ENCODE results near the gene FBXO11. TPM values are rescaled to one million over a fixed set of nuclear protein-coding genes. Genes with fewer than 3 reads are reported as not detected.

FBXO11 gene
- total and polyA plus RNA-seq, 4 donors = 17.5 to 80.4 (median 51.5) TPM

DNA sequence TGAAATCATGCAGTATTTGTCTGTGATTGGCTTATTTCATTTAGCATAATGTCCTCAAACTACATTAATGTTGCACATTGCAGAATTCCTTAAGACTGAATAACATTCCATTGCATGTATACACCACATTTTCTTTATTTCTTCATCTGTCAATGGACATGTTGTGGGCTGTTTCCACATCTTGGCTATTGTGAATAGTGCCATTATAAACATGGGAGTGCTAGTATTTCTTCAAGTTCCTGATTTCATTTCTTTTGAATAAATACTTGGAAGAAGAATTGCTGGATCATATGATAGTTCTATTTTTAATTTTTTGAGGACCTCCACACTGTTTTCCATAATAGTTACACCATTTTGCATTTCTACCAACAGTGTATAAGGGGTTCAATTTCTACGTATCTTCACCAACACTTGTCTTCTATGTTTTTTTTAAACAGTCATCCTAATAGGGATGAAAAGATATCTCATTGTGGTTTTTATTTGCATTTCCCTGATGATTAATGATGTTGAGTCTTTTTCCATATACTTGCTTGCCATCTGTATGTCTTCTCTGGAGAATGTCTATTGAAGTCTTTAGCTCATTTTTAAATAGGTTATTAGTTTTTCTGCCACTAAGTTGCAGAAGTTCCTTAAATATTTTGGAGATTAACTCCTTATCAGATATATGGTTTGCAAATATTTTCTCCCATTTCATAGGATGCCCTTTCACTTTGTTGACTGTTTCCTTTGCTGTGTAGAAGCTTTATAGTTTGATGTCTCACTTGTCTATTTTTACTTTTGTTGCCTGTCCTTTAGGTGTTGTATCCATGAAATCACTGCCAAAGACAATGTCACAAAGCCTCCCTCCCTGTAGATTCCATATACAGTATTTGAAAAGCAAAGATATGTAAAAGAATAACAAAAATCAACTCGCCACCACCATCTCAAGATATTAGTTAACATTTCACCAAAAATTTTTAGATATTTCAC lies 14.6 kb downstream of the FBXO11 start:
- no peaks in the 10 kb centered on the region for H3K9me3 ChIP-seq (ENCODE audit: control insufficient read depth, low read length)
- 87 to 94% methylated on average over 2 of the region's 2 CpGs for WGBS, 2 donors
- no peak for ATAC-seq (ENCODE audit: low FRiP score)
- H3K27me3 ChIP-seq (ENCODE audit: control insufficient read depth in 1 of 2, insufficient read depth in 2 of 2, low read length in 1 of 2) = no peaks in the 10 kb centered on the region
- peaks cover 0 to 3% of the 10 kb centered on the region in 2 donors for H3K4me1 ChIP-seq (ENCODE audit: control insufficient read depth in 1 of 2, insufficient read depth in 2 of 2, low read length in 2 of 2)
- intact Hi-C loops (cut with DNase I) = no loop called here
- no peak overlapping the region for H3K4me3 ChIP-seq (ENCODE audit: low read length in 2 of 2)
- H3K36me3 ChIP-seq (ENCODE audit: control insufficient read depth in 1 of 2, insufficient read depth in 2 of 2, low read length in 1 of 2) = no peaks in the 10 kb centered on the region
- no peak overlapping the region for H3K27ac ChIP-seq (ENCODE audit: low read depth in 1 of 2, low read length in 2 of 2)
- no peak for DNase-seq

GRCh38 chr2:47890711-47891368 lies 15.5 kb downstream of the FBXO11 start:
- 93 to 97% methylated on average over 10 of the region's 10 CpGs for WGBS, 2 donors
- peaks cover 0 to 3% of the 10 kb centered on the region in 2 donors for H3K4me1 ChIP-seq (ENCODE audit: control insufficient read depth in 1 of 2, insufficient read depth in 2 of 2, low read length in 2 of 2)
- H3K4me3 ChIP-seq (ENCODE audit: low read length in 2 of 2) = no peak overlapping the region
- no peak for DNase-seq
- H3K27me3 ChIP-seq (ENCODE audit: control insufficient read depth in 1 of 2, insufficient read depth in 2 of 2, low read length in 1 of 2) = no peaks in the 10 kb centered on the region
- H3K27ac ChIP-seq (ENCODE audit: low read depth in 1 of 2, low read length in 2 of 2) = no peak overlapping the region
- no peak for ATAC-seq (ENCODE audit: low FRiP score)
- no peaks in the 10 kb centered on the region for H3K9me3 ChIP-seq (ENCODE audit: control insufficient read depth, low read length)
- H3K36me3 ChIP-seq (ENCODE audit: control insufficient read depth in 1 of 2, insufficient read depth in 2 of 2, low read length in 1 of 2) = no peaks in the 10 kb centered on the region
- intact Hi-C loops (cut with DNase I) = no loop called here

DNA sequence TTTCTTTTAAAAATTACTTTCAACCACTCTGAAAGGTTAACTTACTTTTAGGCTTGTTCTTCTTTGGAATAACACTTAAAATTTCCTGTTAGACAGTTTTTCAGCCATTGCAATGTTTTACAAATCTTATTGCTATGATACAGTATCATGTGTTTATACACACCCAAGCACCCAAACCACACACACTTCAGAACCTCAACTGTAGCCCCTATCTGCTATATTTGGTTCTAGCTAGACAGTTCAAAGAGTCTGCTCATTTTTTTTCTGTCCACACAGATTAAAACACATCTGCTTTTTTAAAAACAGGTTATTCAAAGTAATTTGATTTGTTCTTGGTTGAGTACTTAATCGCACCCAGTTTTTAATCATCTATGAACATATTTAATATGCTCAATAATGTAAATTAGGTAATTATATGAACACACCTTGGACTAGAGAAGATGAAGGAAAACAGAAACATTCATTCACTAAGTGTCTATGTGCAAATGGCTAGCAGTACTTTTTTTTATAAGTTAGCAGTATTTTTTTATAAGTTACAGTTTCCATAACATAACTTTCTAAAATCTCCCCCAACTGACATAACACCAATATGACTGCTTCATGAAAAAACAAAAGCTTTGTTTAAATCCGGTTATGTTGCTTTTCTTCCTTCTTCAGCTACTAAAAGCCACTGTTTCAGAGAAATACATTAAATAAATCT lies 17.6 kb downstream of the FBXO11 start:
- Histone ChIP-seq H3K4me1 (ENCODE audit: control insufficient read depth in 1 of 2, insufficient read depth in 2 of 2, low read length in 2 of 2) (peaks cover 0 to 3% of the 10 kb centered on the region in 2 donors), H3K27me3 (ENCODE audit: control insufficient read depth in 1 of 2, insufficient read depth in 2 of 2, low read length in 1 of 2) (no peaks in the 10 kb centered on the region), H3K4me3 (ENCODE audit: low read length in 2 of 2) (no peak overlapping the region), H3K9me3 (ENCODE audit: control insufficient read depth, low read length) (no peaks in the 10 kb centered on the region), H3K27ac (ENCODE audit: low read depth in 1 of 2, low read length in 2 of 2) (no peak overlapping the region), H3K36me3 (ENCODE audit: control insufficient read depth in 1 of 2, insufficient read depth in 2 of 2, low read length in 1 of 2) (no peaks in the 10 kb centered on the region)
- intact Hi-C loops (cut with DNase I) = no loop called here
- DNase-seq (no peak), ATAC-seq (ENCODE audit: low FRiP score) (no peak)
- WGBS, 2 donors = 66% methylated on average over 2 of the region's 2 CpGs

GRCh38 chr2:47876912-47877311 lies 29.4 kb downstream of the FBXO11 start:
- WGBS, 2 donors = 100% methylated on average over 1 of the region's 1 CpG
- Histone ChIP-seq H3K4me3 (ENCODE audit: low read length in 2 of 2) (no peak overlapping the region), H3K27ac (ENCODE audit: low read depth in 1 of 2, low read length in 2 of 2) (no peak overlapping the region), H3K27me3 (ENCODE audit: control insufficient read depth in 1 of 2, insufficient read depth in 2 of 2, low read length in 1 of 2) (no peaks in the 10 kb centered on the region), H3K36me3 (ENCODE audit: control insufficient read depth in 1 of 2, insufficient read depth in 2 of 2, low read length in 1 of 2) (no peaks in the 10 kb centered on the region), H3K9me3 (ENCODE audit: control insufficient read depth, low read length) (no peaks in the 10 kb centered on the region), H3K4me1 (ENCODE audit: control insufficient read depth in 1 of 2, insufficient read depth in 2 of 2, low read length in 2 of 2) (peaks cover 1 to 2% of the 10 kb centered on the region in 2 donors)
- no peak for DNase-seq
- ATAC-seq (ENCODE audit: low FRiP score) = no peak
- intact Hi-C loops (cut with DNase I) = no loop called here

GRCh38 chr2:47872941-47873340 lies 33.4 kb downstream of the FBXO11 start:
- intact Hi-C loops (cut with DNase I) = no loop called here
- DNase-seq (no peak), ATAC-seq (ENCODE audit: low FRiP score) (no peak)
- H3K27me3 ChIP-seq (ENCODE audit: control insufficient read depth in 1 of 2, insufficient read depth in 2 of 2, low read length in 1 of 2) = no peaks in the 10 kb centered on the region
- H3K36me3 ChIP-seq (ENCODE audit: control insufficient read depth in 1 of 2, insufficient read depth in 2 of 2, low read length in 1 of 2) = no peaks in the 10 kb centered on the region
- WGBS, 2 donors = 91 to 92% methylated on average over 2 of the region's 2 CpGs
- no peaks in the 10 kb centered on the region for H3K9me3 ChIP-seq (ENCODE audit: control insufficient read depth, low read length)
- H3K4me1 ChIP-seq (ENCODE audit: control insufficient read depth in 1 of 2, insufficient read depth in 2 of 2, low read length in 2 of 2) = no peaks in the 10 kb centered on the region
- H3K27ac ChIP-seq (ENCODE audit: low read depth in 1 of 2, low read length in 2 of 2) = no peak overlapping the region
- H3K4me3 ChIP-seq (ENCODE audit: low read length in 2 of 2) = no peak overlapping the region

DNA sequence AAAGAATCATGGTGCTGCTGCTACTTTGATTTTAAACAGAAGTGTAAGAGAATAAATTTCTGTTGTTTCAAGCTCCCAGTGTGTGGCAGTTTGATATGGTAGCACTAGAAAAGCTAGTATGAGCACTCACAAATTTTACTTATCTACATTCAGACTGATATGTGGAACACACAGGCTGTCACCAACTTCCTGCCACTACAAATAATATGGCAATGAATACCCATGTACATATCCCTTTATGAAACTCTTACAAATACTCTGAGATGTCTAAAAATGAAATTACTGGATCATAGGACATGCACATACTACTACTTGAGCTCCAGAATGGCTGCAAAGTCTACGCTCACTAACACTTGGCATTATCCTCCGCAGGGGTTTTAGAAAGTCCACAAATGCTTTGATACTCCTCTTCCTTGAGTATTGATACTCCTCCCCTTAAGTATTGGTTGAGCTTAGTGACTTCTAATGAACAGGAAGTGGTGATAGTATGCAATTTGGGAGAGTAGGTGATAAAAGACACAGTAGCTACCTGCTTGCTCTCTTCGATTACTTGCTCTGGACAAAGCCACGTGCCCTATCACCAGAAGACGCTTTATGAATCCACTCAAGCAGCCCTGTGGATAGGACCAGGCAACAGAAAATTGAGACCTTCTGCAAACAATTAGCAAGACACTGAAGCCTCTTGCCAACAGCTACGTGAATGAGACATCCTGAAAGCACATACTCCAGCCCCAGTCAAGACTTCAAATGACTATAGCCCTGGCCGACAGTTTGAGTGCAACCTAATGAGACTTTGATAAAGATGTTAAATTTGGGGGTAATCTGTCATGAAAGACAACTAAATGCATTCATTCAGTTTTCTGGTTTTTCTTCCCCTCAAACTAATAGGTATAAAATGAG lies 35.4 kb downstream of the FBXO11 start:
- ATAC-seq (ENCODE audit: low FRiP score) (no peak), DNase-seq (no peak)
- Histone ChIP-seq H3K4me3 (ENCODE audit: low read length in 2 of 2) (no peak overlapping the region), H3K4me1 (ENCODE audit: control insufficient read depth in 1 of 2, insufficient read depth in 2 of 2, low read length in 2 of 2) (no peaks in the 10 kb centered on the region), H3K27ac (ENCODE audit: low read depth in 1 of 2, low read length in 2 of 2) (no peak overlapping the region), H3K9me3 (ENCODE audit: control insufficient read depth, low read length) (no peaks in the 10 kb centered on the region), H3K27me3 (ENCODE audit: control insufficient read depth in 1 of 2, insufficient read depth in 2 of 2, low read length in 1 of 2) (no peaks in the 10 kb centered on the region), H3K36me3 (ENCODE audit: control insufficient read depth in 1 of 2, insufficient read depth in 2 of 2, low read length in 1 of 2) (no peaks in the 10 kb centered on the region)
- WGBS, 2 donors = 88 to 91% methylated on average over 7 of the region's 7 CpGs
- intact Hi-C loops (cut with DNase I) = no loop called here

GRCh38 chr2:47869859-47870595 lies 36.3 kb downstream of the FBXO11 start:
- Histone ChIP-seq H3K27me3 (ENCODE audit: control insufficient read depth in 1 of 2, insufficient read depth in 2 of 2, low read length in 1 of 2) (no peaks in the 10 kb centered on the region), H3K9me3 (ENCODE audit: control insufficient read depth, low read length) (no peaks in the 10 kb centered on the region), H3K4me1 (ENCODE audit: control insufficient read depth in 1 of 2, insufficient read depth in 2 of 2, low read length in 2 of 2) (no peaks in the 10 kb centered on the region), H3K27ac (ENCODE audit: low read depth in 1 of 2, low read length in 2 of 2) (no peak overlapping the region), H3K36me3 (ENCODE audit: control insufficient read depth in 1 of 2, insufficient read depth in 2 of 2, low read length in 1 of 2) (no peaks in the 10 kb centered on the region), H3K4me3 (ENCODE audit: low read length in 2 of 2) (no peak overlapping the region)
- WGBS, 2 donors = 84 to 85% methylated on average over 2 of the region's 2 CpGs
- DNase-seq (no peak), ATAC-seq (ENCODE audit: low FRiP score) (peak; percentile 33)
- intact Hi-C loops (cut with DNase I) = no loop called here
